ENCODE results near the gene MLPH. TPM values are rescaled to one million over a fixed set of nuclear protein-coding genes. Genes with fewer than 3 reads are reported as not detected.
A peak's percentile ranks its signal among the peaks of the same experiment; 100 is the strongest.

Gene MLPH
- total RNA-seq, 4 donors from 2014 or later, result 59.7 to 889 (median 182) TPM

GRCh38 chr2:237450108-237450507, 36.9 kb upstream of the MLPH start:
- DNase-seq, result no peak
- H3K36me3 ChIP-seq, result no peaks in the 10 kb centered on the region
- peak overlapping the region; percentile 39 to 58 (median 49) for H3K27ac ChIP-seq
- in situ Hi-C loops (cut with MboI; ENCODE audit: low pct_ligation_motif_present in 1 of 4, low pct_unique_long_range_greater_than_20kb in 1 of 4, low sequenced_read_pairs in 3 of 4) (no loop called here), intact Hi-C loops (cut with DNase I; ENCODE audit: low total_unique reads) (no loop called here)
- no peaks in the 10 kb centered on the region for H3K27me3 ChIP-seq
- peaks cover 0 to 11% (median 1%) of the 10 kb centered on the region in 4 donors for H3K4me1 ChIP-seq
- WGBS, 2 donors (ENCODE audit: low coverage in 1 of 2), result 90% methylated on average over 6 of the region's 6 CpGs; no CpG with 5 or more reads in 1 of the 2 donors
- TF ChIP-seq EP300 (IDR thresholded peaks at IDR 0.05; ENCODE audit: low read depth), result no peak
- TF ChIP-seq POLR2A (IDR thresholded peaks at IDR 0.05), result no peak
- no peak for TF ChIP-seq CTCF (IDR thresholded peaks at IDR 0.05)
- TF ChIP-seq POLR2AphosphoS5 (IDR thresholded peaks at IDR 0.05), result no peak
- H3K9me3 ChIP-seq, result no peaks in the 10 kb centered on the region
- H3K4me3 ChIP-seq, result no peak overlapping the region

- Histone ChIP-seq H3K4me1 (peaks cover 0 to 11% (median 1%) of the 10 kb centered on the region in 4 donors), H3K27ac (peak overlapping the region in 2 of 4 donors; percentile 12 to 58), H3K36me3 (no peaks in the 10 kb centered on the region), H3K4me3 (no peak overlapping the region), H3K9me3 (no peaks in the 10 kb centered on the region), H3K27me3 (no peaks in the 10 kb centered on the region)
- whole genome bisulfite sequencing, 2 donors (ENCODE audit: low coverage in 1 of 2), result 88% methylated on average over 13 of the region's 13 CpGs; no CpG with 5 or more reads in 1 of the 2 donors
- intact Hi-C loops (cut with DNase I; ENCODE audit: low total_unique reads) (no loop called here), in situ Hi-C loops (cut with MboI; ENCODE audit: low pct_ligation_motif_present in 1 of 4, low pct_unique_long_range_greater_than_20kb in 1 of 4, low sequenced_read_pairs in 3 of 4) (no loop called here)
- no peak for DNase-seq
- TF ChIP-seq EP300 (IDR thresholded peaks at IDR 0.05; ENCODE audit: low read depth), result no peak
- no peak for TF ChIP-seq POLR2A (IDR thresholded peaks at IDR 0.05)
- TF ChIP-seq POLR2AphosphoS5 (IDR thresholded peaks at IDR 0.05), result no peak
- no peak for TF ChIP-seq CTCF (IDR thresholded peaks at IDR 0.05)
Measured at GRCh38 chr2:237450583-237450982, 36.5 kb upstream of the MLPH start.

GRCh38 chr2:237451643-237452469, 35.2 kb upstream of the MLPH start:
- H3K27ac ChIP-seq, result peak overlapping the region in 3 of 4 donors; percentile 3 to 18 (median 12)
- H3K4me3 ChIP-seq, result no peak overlapping the region
- TF ChIP-seq POLR2A (IDR thresholded peaks at IDR 0.05) (no peak), EP300 (IDR thresholded peaks at IDR 0.05; ENCODE audit: low read depth) (no peak), POLR2AphosphoS5 (IDR thresholded peaks at IDR 0.05) (no peak), CTCF (IDR thresholded peaks at IDR 0.05) (peak in 2 of 5 experiments; percentile 21)
- H3K4me1 ChIP-seq, result peaks cover 0 to 17% (median 1%) of the 10 kb centered on the region in 4 donors
- no peak for DNase-seq
- 72% methylated on average over 20 of the region's 20 CpGs; no CpG with 5 or more reads in 1 of the 2 donors for WGBS, 2 donors (ENCODE audit: low coverage in 1 of 2)
- H3K36me3 ChIP-seq, result no peaks in the 10 kb centered on the region
- H3K9me3 ChIP-seq, result no peaks in the 10 kb centered on the region
- in situ Hi-C loops (cut with MboI; ENCODE audit: low pct_ligation_motif_present in 1 of 4, low pct_unique_long_range_greater_than_20kb in 1 of 4, low sequenced_read_pairs in 3 of 4), result no loop called here
- intact Hi-C loops (cut with DNase I; ENCODE audit: low total_unique reads), result no loop called here
- no peaks in the 10 kb centered on the region for H3K27me3 ChIP-seq

- no peaks in the 10 kb centered on the region for H3K36me3 ChIP-seq
- no peak for TF ChIP-seq CTCF (IDR thresholded peaks at IDR 0.05)
- no peak for TF ChIP-seq POLR2AphosphoS5 (IDR thresholded peaks at IDR 0.05)
- no peak for TF ChIP-seq EP300 (IDR thresholded peaks at IDR 0.05; ENCODE audit: low read depth)
- no peak for TF ChIP-seq POLR2A (IDR thresholded peaks at IDR 0.05)
- in situ Hi-C loops (cut with MboI; ENCODE audit: low pct_ligation_motif_present in 1 of 4, low pct_unique_long_range_greater_than_20kb in 1 of 4, low sequenced_read_pairs in 3 of 4) (no loop called here), intact Hi-C loops (cut with DNase I; ENCODE audit: low total_unique reads) (no loop called here)
- H3K4me3 ChIP-seq, result no peak overlapping the region
- no peaks in the 10 kb centered on the region for H3K9me3 ChIP-seq
- H3K27ac ChIP-seq, result no peak overlapping the region
- no peak for DNase-seq
- H3K27me3 ChIP-seq, result no peaks in the 10 kb centered on the region
- H3K4me1 ChIP-seq, result peaks cover 0 to 17% (median 1%) of the 10 kb centered on the region in 4 donors
- 87 to 100% methylated on average over 1 to 3 of the region's 3 CpGs for WGBS, 2 donors (ENCODE audit: low coverage in 1 of 2)
Measured at GRCh38 chr2:237452861-237453260, 34.2 kb upstream of the MLPH start.

Data from transverse colon (tissue), 4 donors.